Calu3 (cell line): ENCODE measurements around the gene SNX20. TPM values are rescaled to one million over a fixed set of nuclear protein-coding genes. Genes with fewer than 3 reads are reported as not detected.

ENCODE experiments used
- BruUV-seq: library from RNA; stranded (reverse); fragments of 400-500 nt; replicated peaks from 2 replicates; lab custom pipeline; 2021; lab: Mats Ljungman, UMichigan
- CTCF ChIA-PET: fragments of 300-600 bp; sonication (Branson Sonifier 250); formaldehyde crosslinking; loops from one replicate; lab custom pipeline; 2022; ENCODE audit warnings: antibody characterized with exemption; lab: Charles Lee
- DNase-seq: peaks from one replicate; pipeline ENCODE4 v3.0.0; 2022
- H3K27ac Mint-ChIP-seq: one replicate; pipeline ENCODE4 v1.8.0; 2022; ENCODE audit warnings: mixed read lengths; ENCODE audit not compliant: unreplicated experiment
- H3K27me3 Mint-ChIP-seq: one replicate; pipeline ENCODE4 v1.8.0; 2022; ENCODE audit warnings: mixed read lengths; ENCODE audit not compliant: unreplicated experiment
- H3K36me3 Mint-ChIP-seq: one replicate; pipeline ENCODE4 v1.8.0; 2022; ENCODE audit warnings: mild to moderate bottlenecking, moderate library complexity, mixed read lengths; ENCODE audit not compliant: insufficient read depth, unreplicated experiment
- H3K4me1 Mint-ChIP-seq: one replicate; pipeline ENCODE4 v1.8.0; 2022; ENCODE audit warnings: mild to moderate bottlenecking, low read depth, mixed read lengths; ENCODE audit not compliant: unreplicated experiment
- H3K4me3 Mint-ChIP-seq: one replicate; pipeline ENCODE4 v1.8.0; 2022; ENCODE audit warnings: mild to moderate bottlenecking, low read depth, moderate library complexity, mixed read lengths; ENCODE audit not compliant: unreplicated experiment
- H3K9me3 Mint-ChIP-seq: one replicate; pipeline ENCODE4 v1.8.0; 2022; ENCODE audit warnings: low read depth, mixed read lengths; ENCODE audit not compliant: unreplicated experiment
- intact Hi-C: fragments of 100-400 bp; cut with micrococcal nuclease; formaldehyde crosslinking; loops from one replicate; pipeline ENCODE4 v1.10.0; 2022; ENCODE audit not compliant: unreplicated experiment
- total RNA-seq: library from RNA; stranded (reverse); gene quantifications from 2 replicates; pipeline ENCODE4 v1.2.3, GENCODE V29; 2022
- TF ChIP-seq, protein P1 (sequence below): fragments of 200-600 bp; IDR thresholded peaks from one replicate; pipeline ENCODE4 v1.8.0; 2022; ENCODE audit warnings: antibody characterized with exemption; ENCODE audit not compliant: unreplicated experiment

SNX20 gene
- total RNA-seq, 1 experiment from 2014 or later, result not detected

DNA sequence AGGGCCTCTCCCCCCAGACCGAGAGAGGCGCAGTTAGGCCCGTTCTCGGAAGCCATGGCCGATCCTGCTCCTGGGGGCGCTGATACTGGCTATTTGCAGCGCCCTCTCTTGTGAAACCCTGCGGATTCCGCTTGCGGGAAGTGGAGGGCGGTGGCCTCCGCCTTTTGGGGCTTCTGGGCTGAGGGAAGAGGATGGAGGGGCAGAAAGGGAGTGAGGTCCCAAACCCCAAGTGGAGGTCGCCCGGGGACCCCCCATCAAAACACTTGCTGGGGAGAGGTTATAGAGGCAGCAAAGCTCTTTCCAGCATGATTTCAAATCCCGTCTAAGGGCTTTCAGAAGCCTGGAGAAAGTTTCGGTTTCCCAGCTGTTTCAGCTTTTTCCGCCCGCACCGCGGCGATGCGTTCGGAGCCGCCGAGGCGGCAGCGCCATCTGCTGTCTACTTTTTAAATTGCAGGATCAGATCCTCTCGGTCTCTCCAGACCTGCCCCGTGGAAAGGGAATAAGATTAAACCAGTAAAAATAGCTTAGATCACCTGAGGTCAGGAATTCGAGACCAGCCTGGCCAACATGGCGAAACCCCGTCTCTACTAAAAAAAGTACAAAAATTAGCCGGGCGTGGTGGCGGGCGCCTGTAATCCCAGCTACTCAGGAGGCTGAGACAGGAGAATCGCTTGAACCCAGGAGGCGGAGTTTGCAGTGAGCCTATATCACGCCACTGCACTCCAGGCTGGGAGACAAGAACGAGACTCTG, 15.8 kb downstream of the SNX20 start:
- TF ChIP-seq, protein P1, sequence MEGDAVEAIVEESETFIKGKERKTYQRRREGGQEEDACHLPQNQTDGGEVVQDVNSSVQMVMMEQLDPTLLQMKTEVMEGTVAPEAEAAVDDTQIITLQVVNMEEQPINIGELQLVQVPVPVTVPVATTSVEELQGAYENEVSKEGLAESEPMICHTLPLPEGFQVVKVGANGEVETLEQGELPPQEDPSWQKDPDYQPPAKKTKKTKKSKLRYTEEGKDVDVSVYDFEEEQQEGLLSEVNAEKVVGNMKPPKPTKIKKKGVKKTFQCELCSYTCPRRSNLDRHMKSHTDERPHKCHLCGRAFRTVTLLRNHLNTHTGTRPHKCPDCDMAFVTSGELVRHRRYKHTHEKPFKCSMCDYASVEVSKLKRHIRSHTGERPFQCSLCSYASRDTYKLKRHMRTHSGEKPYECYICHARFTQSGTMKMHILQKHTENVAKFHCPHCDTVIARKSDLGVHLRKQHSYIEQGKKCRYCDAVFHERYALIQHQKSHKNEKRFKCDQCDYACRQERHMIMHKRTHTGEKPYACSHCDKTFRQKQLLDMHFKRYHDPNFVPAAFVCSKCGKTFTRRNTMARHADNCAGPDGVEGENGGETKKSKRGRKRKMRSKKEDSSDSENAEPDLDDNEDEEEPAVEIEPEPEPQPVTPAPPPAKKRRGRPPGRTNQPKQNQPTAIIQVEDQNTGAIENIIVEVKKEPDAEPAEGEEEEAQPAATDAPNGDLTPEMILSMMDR, result peak; percentile 94
- H3K27ac Mint-ChIP-seq, result peak overlapping the region; percentile 21
- peak; percentile 92 for DNase-seq

DNA sequence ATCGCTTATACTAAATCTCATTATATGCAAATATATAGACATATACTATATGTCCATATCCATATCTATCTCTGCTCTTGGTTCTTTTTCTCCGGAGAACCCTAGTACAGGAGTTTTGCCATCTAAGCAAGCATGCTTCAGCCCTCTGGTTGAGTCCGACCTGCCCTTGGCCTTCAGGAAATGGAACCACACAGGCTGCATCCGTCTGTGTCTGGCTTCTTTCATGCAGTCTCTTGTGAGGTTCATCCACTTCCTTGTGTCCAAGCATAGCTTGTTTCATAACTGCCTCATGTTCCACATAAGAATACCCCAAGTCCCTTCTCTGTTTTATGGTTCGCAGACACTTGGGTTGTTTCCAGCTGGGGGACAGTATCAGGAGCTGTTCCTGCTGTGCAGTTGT, 16.8 kb downstream of the SNX20 start:
- CTCF ChIA-PET, result interaction anchor here (1.2 to 7.0 kb wide), 3 partner anchors 77 to 290 kb away, joined by 3 to 70 read pairs (median 18); partner anchors contain the start of gene CYLD
- TF ChIP-seq, protein P1, result no peak
- Mint-ChIP-seq H3K9me3 (no peaks in the 10 kb centered on the region), H3K27ac (no peak overlapping the region), H3K36me3 (no peaks in the 10 kb centered on the region), H3K4me1 (peaks cover 30% of the 10 kb centered on the region), H3K27me3 (no peaks in the 10 kb centered on the region), H3K4me3 (no peak overlapping the region)
- intact Hi-C loops, result no loop called here
- DNase-seq, result no peak
- no TSS peak for BruUV-seq

More for the DNA sequence above, 15.8 kb downstream of the SNX20 start:
- intact Hi-C loops, result loop anchor here (1.0 kb wide), 1 partner anchor 291 kb away; no protein-coding TSS in a partner anchor
- H3K36me3 Mint-ChIP-seq, result no peaks in the 10 kb centered on the region
- peaks cover 31% of the 10 kb centered on the region for H3K4me1 Mint-ChIP-seq
- H3K9me3 Mint-ChIP-seq, result no peaks in the 10 kb centered on the region
- CTCF ChIA-PET, result interaction anchor here (0.6 to 7.0 kb wide), 16 partner anchors 10 to 1052 kb away, joined by 3 to 70 read pairs (median 4); partner anchors contain the start of gene CYLD
- BruUV-seq, result no TSS peak
- H3K4me3 Mint-ChIP-seq, result peak overlapping the region; percentile 49
- no peaks in the 10 kb centered on the region for H3K27me3 Mint-ChIP-seq

DNA sequence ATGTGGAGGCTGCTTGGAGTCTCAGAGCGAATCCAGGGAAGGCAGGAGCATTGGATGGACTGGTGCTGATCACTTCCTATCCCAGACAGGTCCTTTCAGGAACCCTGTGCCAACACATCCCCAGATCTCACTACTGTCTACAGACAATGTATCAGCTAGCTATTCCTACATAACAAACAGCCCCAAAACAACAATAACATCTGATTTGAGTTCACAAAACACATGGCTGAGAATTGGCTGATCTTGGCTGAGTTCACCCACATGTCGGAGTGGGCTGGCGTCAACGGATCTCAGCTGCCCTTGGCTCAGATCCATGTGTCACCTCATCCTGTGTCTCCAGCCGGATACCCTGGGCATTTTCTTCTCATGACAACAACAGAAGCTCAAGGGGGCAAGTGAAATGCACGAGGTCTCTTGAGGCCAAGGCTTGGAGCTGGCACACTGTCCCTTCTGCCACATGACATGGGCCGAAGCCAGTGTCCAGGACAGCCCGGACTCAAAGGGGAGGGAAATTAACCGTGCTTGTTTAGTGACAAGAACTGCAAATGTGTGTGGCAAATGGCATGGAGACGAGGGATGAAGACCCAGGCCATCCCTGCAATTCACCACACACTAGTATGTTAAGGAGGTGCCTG, 18.7 kb downstream of the SNX20 start:
- Mint-ChIP-seq H3K27ac (no peak overlapping the region), H3K36me3 (no peaks in the 10 kb centered on the region), H3K27me3 (peaks cover 8% of the 10 kb centered on the region), H3K4me3 (no peak overlapping the region), H3K4me1 (peaks cover 12% of the 10 kb centered on the region), H3K9me3 (no peaks in the 10 kb centered on the region)
- intact Hi-C loops, result no loop called here
- CTCF ChIA-PET, result interaction anchor here (1.2 kb wide), 1 partner anchor 19 kb away, joined by 3 read pairs; no protein-coding TSS in a partner anchor
- BruUV-seq, result no TSS peak
- DNase-seq, result no peak
- TF ChIP-seq, protein P1, result no peak

DNA sequence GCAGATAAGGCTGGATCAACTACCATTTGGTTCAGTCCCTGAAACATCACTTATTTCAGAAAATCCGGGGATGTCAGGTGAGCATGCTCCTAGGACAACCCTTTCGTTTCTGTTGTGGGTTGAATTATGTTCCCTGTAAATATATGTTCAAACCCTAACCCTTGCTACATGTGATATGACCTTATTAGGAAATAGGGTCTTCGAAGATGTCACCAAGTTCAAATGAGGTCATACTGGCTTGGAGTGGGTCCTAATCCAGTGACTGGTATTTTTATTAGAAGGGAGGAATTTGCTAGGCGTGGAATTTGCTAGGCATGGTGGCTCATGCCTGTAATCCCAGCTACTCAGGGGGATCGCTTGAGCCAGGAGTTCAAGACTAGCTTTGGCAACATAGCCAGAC, 21.3 kb downstream of the SNX20 start:
- no peaks in the 10 kb centered on the region for H3K9me3 Mint-ChIP-seq
- TF ChIP-seq, protein P1, result no peak
- DNase-seq, result no peak
- no peaks in the 10 kb centered on the region for H3K4me1 Mint-ChIP-seq
- no peak overlapping the region for H3K4me3 Mint-ChIP-seq
- no peak overlapping the region for H3K27ac Mint-ChIP-seq
- peaks cover 34% of the 10 kb centered on the region for H3K27me3 Mint-ChIP-seq
- no TSS peak for BruUV-seq
- no peaks in the 10 kb centered on the region for H3K36me3 Mint-ChIP-seq
- CTCF ChIA-PET, result no interaction called here
- intact Hi-C loops, result no loop called here
